HFFc6 (cell line): ENCODE measurements around the gene FBXL14. TPM values are rescaled to one million over a fixed set of nuclear protein-coding genes. Genes with fewer than 3 reads are reported as not detected.

Experiments
- DNase-seq: peaks from one replicate; pipeline ENCODE4 v3.0.0-alpha.2; 2018
- H3K27ac Mint-ChIP-seq: 2 replicates; pipeline ENCODE4 v1.8.0; 2020; ENCODE audit warnings: mild to moderate bottlenecking, mixed read lengths
- H3K27me3 Mint-ChIP-seq: 2 replicates; pipeline ENCODE4 v1.8.0; 2021; ENCODE audit warnings: mild to moderate bottlenecking, moderate library complexity, mixed read lengths; ENCODE audit not compliant: insufficient read depth
- H3K36me3 Mint-ChIP-seq: 2 replicates; pipeline ENCODE4 v1.8.0; 2021; ENCODE audit warnings: low read depth, mixed read lengths
- H3K4me1 Mint-ChIP-seq: 2 replicates; pipeline ENCODE4 v1.8.0; 2020; ENCODE audit warnings: low read depth, mixed read lengths
- H3K4me3 Mint-ChIP-seq: 2 replicates; pipeline ENCODE4 v1.8.0; 2020; ENCODE audit warnings: mild to moderate bottlenecking, moderate library complexity, mixed read lengths
- H3K9me3 Mint-ChIP-seq: 2 replicates; pipeline ENCODE4 v1.8.0; 2020; ENCODE audit warnings: mild to moderate bottlenecking, mixed read lengths
- total RNA-seq, 6 experiments: library from RNA; stranded (reverse); fragmentation: NEBNext Ultra II Directional; extraction: Animal tissue kit (Norgen Biotek cat#: 25700); gene quantifications; 2 replicates in 1 of 6; 3 replicates in 5 of 6; pipeline ENCODE4 v1.2.3, GENCODE V29; 2021
- TF ChIP-seq, protein P1 (sequence below): fragments of 200-600 bp; sonication (generic); IDR thresholded peaks from 2 replicates; pipeline ENCODE4 v1.5.0; 2021; ENCODE audit warnings: antibody characterized with exemption, mild to moderate bottlenecking

The FBXL14 gene
- total RNA-seq, 6 experiments from 2014 or later: 5.2 to 6.5 (median 5.4) TPM

DNA sequence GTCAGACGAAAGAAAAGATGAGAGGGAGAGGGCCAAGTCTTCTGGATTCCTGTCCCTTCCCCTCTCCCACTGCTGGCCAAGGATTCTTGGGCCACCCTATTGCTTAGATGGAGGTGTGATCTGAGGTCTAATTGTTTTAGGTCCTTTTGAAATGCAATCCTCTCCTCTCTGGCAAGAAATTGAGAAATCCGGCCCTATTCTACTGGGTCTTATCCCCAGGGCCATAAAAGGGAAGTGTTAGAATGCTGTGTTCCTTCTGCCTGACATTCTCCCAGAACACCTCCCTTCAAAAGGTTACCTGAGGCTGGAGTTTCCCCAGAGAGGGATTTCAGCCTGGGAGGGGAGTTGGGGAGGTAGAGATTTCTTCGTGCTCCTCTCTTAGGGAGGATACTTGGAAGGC, 39.1 kb upstream of the FBXL14 start:
- TF ChIP-seq, protein P1, sequence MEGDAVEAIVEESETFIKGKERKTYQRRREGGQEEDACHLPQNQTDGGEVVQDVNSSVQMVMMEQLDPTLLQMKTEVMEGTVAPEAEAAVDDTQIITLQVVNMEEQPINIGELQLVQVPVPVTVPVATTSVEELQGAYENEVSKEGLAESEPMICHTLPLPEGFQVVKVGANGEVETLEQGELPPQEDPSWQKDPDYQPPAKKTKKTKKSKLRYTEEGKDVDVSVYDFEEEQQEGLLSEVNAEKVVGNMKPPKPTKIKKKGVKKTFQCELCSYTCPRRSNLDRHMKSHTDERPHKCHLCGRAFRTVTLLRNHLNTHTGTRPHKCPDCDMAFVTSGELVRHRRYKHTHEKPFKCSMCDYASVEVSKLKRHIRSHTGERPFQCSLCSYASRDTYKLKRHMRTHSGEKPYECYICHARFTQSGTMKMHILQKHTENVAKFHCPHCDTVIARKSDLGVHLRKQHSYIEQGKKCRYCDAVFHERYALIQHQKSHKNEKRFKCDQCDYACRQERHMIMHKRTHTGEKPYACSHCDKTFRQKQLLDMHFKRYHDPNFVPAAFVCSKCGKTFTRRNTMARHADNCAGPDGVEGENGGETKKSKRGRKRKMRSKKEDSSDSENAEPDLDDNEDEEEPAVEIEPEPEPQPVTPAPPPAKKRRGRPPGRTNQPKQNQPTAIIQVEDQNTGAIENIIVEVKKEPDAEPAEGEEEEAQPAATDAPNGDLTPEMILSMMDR: no peak
- Mint-ChIP-seq H3K27ac (0 out of 2 replicates have a peak overlapping the region, but pooled peaks have one; percentile 12), H3K4me1 (peaks cover 49% of the 10 kb centered on the region), H3K27me3 (peaks cover 8% of the 10 kb centered on the region), H3K4me3 (no peak overlapping the region), H3K36me3 (peaks cover 18% of the 10 kb centered on the region), H3K9me3 (no peaks in the 10 kb centered on the region)
- no peak for DNase-seq

DNA sequence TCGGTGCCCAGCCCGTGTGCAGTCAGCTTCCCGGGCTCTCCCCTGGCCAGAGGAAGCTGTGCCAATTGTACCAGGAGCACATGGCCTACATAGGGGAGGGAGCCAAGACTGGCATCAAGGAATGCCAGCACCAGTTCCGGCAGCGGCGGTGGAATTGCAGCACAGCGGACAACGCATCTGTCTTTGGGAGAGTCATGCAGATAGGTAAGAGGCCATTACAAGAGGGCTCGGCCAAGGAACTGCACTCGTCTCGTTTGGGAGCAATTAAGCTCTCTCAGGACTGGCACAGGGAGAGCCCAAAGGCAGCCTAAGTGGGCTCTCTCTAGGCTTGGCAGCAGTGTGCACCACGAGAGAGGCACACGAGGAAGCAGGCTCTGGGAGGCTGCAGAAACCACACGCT, 38.3 kb upstream of the FBXL14 start:
- TF ChIP-seq, protein P1: no peak
- no peaks in the 10 kb centered on the region for H3K9me3 Mint-ChIP-seq
- no peak overlapping the region for H3K27ac Mint-ChIP-seq
- peaks cover 17% of the 10 kb centered on the region for H3K36me3 Mint-ChIP-seq
- peaks cover 8% of the 10 kb centered on the region for H3K27me3 Mint-ChIP-seq
- DNase-seq: no peak
- H3K4me3 Mint-ChIP-seq: no peak overlapping the region
- peaks cover 47% of the 10 kb centered on the region for H3K4me1 Mint-ChIP-seq

DNA sequence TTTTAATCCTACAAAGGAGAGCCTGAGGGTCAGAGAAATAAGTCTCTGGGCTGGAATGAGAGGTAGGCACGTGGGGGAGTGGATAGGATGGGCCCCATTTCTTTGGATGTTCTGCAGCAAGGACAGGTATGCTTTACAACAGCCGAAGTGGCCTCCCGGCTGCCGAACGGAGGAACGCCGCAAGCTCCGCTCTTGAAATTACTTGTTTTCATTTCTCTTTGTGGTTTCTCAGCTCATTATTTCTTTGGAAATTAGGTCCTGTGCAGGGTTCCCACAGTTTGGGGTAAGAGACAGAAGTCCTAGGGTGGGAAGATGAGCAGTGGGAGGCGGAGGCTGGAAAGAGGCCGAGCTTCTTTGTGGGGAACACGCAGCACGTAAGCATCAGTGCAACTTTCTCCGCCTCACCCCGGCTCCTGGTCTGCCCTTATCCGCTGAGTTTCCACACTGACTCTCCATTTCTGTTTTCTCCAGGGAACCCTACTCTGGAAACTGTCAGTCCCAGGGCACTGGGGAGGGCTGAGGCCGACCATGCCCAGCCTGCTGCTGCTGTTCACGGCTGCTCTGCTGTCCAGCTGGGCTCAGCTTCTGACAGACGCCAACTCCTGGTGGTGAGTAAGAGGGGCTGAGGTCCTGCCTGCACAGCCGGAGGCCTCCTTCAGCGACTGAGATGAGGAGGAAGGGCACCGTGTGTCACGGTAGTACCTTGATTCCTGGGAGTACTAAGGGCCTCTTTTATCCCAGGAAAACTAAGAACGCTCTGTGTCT, 36.6 kb upstream of the FBXL14 start:
- Mint-ChIP-seq H3K9me3 (no peaks in the 10 kb centered on the region), H3K27me3 (peaks cover 10% of the 10 kb centered on the region), H3K4me1 (peaks cover 56% of the 10 kb centered on the region), H3K36me3 (peaks cover 22% of the 10 kb centered on the region), H3K27ac (peak overlapping the region; percentile 69), H3K4me3 (no peak overlapping the region)
- TF ChIP-seq, protein P1: no peak
- no peak for DNase-seq

DNA sequence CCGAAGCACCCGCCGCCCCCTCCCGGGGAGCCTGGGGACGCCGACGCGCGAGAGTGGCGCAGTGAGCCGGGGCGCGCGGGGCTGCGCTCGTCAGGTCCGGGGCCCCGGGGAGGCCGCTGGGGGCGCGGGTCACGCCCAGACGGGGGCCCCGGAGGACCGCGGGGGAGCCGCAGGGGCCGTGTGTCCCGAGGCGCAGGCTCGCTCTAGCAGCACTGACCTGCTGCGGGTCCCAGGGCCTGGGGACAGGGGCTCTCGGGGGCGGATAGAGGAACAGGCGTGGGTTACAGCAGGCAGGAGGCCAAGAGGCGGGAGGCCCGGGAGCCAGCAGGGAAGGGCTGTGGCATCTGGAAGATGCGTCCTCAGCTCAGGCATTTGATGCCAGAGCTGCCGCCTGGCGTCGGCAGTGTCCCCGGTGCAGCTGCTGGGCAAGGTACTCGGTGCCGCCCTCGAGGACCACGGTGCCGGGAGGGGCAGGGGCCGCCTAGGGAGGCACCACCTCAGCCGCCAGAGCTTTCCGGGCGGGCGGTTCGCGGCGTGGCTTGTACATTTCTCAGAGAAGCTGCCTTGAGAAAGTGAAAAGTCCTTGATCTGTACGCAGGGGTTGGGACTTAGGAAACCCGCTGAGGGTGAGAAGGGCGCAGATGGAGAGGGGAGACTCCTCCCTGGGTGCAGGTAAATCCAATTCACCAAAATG, 35.9 kb upstream of the FBXL14 start:
- Mint-ChIP-seq H3K27me3 (peaks cover 10% of the 10 kb centered on the region), H3K27ac (peak overlapping the region; percentile 69), H3K36me3 (peaks cover 15% of the 10 kb centered on the region), H3K4me1 (peaks cover 56% of the 10 kb centered on the region), H3K9me3 (no peaks in the 10 kb centered on the region), H3K4me3 (no peak overlapping the region)
- TF ChIP-seq, protein P1: 0 out of 2 replicates have a peak, but pooled peaks have one; percentile 8
- no peak for DNase-seq

DNA sequence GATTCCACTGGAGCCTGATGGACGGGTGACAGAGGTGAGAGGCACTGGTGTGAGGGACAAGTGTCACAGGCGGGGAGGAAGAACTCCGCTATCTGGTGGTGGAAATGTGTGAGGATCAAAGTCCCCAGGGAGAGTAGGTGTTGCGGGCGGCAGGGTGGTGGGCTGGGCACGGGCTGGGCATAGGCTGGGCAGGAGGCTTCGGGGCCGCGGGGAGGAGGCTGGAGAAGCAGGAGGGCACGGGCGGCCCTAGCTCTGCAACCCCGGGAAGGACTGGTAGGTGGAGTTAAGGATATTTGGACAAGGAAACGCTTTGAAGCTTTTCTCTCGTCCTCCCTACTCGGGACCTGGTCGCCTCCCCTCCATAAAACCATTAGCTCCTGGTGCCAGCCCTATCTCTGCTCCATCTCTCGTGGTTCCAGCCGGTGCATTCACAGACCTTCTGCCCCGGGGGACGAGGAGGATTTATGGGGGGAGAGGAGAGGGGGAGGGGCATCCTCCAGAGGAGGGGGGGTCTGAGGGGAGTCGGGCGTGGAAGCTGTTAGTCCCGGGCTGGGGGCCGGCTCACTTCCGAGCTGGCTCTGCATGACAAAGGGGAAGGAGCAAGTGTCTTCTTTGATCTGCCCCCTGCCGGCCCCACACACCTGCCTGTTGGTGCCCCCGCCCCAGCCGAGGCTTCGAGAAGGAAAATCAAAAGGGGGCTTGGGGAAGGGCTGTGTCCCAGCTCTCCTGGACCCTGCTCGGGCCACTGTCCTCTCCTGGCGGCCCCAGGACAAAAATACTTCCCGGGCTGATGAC, 35.2 kb upstream of the FBXL14 start:
- peaks cover 13% of the 10 kb centered on the region for H3K27me3 Mint-ChIP-seq
- peak overlapping the region; percentile 64 for H3K4me3 Mint-ChIP-seq
- peak overlapping the region; percentile 86 for H3K27ac Mint-ChIP-seq
- H3K4me1 Mint-ChIP-seq: peaks cover 56% of the 10 kb centered on the region
- H3K36me3 Mint-ChIP-seq: peaks cover 8% of the 10 kb centered on the region; the same call in 1 of the 2 replicates
- H3K9me3 Mint-ChIP-seq: no peaks in the 10 kb centered on the region
- TF ChIP-seq, protein P1: no peak; the same call in none of the 2 replicates
- no peak for DNase-seq
